ENCODE results near the gene FRMD4B.

The FRMD4B gene

GRCh38 chr3:69403454-69403853, 17.6 kb upstream of the FRMD4B start:
- DNase-seq, result no peak

DNA sequence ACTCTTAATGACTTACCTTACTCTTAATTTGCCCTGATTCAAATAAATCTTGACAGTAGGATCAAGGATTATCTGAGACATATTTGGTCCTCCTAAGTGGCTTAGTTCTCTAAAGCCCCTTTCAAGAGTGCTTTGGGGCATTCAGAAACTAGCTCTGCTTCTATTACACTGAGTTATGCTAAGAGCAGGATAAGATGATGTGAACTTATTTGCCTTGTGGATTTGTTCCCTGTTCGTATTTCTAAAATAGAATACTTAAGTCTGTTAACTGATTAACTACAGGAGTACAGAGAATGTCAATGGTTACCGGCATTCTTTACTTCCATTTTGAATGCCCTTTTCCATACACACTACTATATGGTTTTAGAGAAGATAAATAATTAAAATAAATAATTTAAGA, 14.8 kb upstream of the FRMD4B start:
- DNase-seq, result no peak

- DNase-seq, result no peak
Observed at GRCh38 chr3:69392850-69393249, 7.0 kb upstream of the FRMD4B start.

DNA sequence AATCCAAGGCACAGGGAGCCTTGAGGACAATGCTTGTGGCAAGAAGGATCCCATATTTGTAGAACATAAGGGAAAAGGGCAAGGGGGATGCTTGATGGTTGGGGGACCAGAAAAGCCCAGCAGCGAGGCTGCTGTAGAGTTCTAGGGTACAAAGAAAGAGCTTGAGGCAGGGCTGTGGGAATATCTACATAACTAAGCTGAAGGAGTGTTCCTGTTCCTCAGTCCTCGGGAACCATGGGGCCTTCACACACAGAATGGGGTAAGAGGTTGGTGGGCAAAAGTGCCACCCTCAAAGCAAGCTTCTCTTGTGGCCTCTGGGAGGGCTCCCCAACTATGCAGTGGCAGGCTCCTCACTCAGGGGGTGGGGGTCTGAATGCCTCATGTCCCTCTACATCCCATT, 6.5 kb upstream of the FRMD4B start:
- no peak for DNase-seq

GRCh38 chr3:69391554-69391953, 5.7 kb upstream of the FRMD4B start:
- DNase-seq, result no peak

DNA sequence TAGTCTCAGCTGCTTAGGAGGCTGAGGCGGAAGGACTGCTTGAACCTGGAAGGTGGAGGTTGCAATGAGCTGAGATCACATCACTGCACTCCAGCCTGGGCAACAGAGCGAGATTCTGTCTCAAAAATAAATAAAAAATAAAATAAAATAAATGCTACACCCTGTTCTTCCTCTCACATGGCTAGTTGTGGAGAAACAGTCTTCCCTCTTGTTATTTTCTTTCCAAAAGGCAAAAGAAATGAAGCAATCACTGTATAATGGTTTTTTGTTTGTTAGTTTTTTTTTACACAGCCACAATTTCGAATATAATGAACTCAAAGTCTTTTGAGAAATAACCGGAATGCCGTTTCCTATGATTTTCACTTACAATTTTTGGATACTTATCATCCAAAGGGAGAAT, 4.9 kb upstream of the FRMD4B start:
- no peak for DNase-seq

DNA sequence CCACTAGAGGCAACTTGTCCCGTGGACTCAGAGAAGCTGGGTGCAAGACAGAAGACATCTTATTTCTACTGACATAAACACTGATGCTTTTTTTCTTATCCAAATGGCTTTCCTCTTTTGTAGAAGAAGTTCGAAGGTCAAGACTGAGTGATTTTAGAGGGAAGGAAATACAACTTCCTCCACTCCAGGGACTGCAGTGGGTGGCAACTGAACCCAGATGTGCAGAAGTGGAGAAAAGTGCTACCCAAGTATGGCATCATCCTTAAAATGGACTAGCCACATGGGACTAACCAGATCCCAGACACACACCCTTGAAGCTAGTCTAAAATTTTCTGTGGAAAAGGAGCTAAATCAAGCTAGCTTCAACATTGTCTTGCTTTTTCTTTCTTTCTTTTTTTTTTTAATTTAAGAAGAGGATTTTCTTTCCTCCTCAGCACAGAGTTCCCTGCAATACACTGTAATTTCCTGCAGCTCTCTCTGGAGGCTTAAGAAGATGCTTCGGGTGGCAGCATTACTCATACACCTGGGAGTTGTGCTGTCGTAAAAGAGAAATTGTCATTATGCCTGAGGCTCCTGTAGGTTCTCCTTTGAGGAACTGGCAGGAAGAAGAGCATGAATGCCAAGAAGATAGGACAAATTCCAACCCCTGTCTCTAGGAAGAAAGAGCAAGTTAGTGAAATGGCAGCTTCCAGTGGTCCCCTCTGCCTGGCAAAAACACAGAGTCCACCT, 3.8 kb upstream of the FRMD4B start:
- DNase-seq, result no peak

DNA sequence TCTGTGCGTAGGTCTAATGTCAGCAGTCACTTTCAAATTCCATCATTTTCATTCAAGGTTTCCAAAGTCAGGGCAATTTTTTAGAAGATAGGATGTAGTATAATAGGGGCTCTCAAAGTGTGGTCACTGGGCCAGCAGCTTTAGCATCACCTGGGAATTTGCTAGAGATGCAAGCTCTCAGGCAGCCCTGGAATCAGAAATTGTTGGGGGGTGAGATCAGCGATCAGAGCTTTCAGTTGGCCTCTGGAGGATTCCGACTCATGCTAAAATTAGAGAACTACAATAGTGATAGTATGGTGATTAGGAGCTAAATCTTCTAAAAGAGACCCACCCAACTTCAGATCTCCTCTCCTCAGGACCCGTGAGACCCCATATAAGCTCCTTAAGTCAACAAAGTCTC, 2.4 kb upstream of the FRMD4B start:
- DNase-seq, result no peak

DNA sequence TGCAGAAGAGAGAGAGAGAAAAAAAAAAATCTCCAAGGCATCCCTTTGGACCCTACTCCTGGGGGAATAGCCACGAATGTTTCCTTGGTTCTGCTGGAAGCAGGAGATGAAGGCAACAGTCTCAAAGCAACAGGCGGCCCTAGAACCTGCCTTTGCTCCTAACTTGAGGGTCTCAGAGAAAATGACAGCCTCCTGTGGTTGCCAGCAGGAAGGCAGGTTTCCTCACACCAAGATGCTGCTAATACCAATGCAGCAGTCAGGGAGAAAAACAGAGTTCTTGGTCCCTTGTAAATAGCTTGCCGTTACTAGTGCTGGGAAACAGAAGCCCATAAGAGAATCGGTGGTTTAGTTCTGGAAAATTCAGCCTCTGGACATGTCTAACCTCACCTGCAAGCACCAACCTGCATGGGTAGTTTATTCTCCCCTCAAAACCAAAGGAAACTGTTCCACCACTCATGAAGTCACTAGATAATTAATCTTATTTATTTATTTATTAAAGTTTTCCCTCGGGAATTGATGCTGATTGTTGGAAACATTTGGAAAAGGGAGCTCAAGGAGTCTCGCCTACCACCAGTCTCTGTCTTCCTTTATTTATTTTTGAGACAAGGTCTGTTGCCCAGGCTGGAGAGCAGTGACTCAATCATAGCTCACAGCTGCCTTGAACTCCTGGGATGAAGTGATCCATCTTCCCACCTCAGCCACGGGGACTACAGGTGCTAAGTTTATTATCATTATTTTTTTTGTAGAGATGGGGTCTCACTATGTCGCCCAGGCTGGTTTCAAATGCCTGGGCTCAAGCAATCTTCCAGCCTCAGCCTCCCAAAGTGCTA, 883 bp upstream of the FRMD4B start:
- DNase-seq, result no peak

DNA sequence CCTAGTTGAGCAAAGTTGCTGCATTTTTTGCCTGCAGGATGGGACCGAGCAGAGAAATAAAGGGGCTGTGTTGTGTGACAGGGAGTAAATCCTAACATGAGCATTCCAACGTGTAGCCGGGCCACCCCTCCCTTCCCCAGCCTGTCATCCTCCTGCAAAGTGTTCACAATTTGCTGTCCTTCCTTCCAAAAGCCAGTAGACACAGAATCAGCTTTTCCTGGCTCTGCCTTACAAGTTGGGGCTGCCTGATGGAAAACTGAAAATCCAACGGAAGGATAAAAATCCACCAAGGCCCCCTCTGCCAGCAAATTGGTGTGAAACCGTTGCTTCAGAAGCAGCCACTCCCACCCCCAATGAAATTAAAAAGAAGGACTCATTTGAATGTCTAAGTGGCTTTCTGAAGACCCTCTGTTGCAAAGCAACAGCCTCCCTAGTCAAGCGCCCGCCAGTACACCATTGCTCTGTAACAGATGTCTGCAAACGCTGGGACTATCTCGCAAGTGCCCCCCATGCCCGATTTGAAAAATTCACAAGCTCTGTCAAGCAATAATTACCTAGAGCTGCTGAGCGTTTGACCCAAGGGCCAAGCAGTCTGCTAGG, 665 bp downstream of the FRMD4B start:
- no peak for DNase-seq

GRCh38 chr3:69384326-69384725, 1.6 kb downstream of the FRMD4B start:
- no peak for DNase-seq

GRCh38 chr3:69379661-69380060, 6.2 kb downstream of the FRMD4B start:
- DNase-seq, result no peak

DNA sequence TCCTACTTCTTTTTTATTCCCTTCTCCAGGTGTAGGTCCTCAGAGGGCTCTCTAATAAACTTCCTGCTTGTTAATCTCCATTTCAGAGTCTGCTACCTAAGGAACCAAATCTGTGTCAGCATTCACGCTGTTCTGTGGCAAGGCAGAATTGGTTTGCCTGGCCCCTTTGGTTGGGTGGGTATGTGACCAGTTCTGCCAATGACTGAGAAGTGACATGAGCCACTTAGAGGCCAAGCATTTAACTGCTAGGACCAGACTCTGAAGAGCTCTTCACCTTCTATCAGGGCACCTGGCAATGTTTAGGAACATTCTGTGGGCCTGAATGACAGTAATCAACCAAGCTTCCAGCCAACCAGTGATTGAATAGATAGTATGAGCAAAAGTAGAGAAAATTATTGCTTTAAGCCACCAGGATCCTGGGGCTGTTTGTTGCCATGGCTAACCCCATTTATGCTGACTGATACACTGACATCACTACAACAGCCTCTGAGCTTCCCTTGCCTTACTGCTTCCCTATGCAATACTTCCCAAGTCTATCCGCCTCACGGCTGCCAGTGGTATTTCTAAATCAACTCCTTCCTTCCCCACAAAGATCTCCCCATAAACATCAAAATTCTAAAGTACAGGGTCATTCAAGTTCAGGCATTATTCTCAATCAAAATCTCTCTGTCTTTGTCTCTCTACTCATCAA, 7.6 kb downstream of the FRMD4B start:
- DNase-seq, result no peak

GRCh38 chr3:69377262-69377661, 8.6 kb downstream of the FRMD4B start:
- DNase-seq, result no peak

- no peak for DNase-seq
Observed at GRCh38 chr3:69376731-69377130, 9.2 kb downstream of the FRMD4B start.

GRCh38 chr3:69371816-69372215, 14.1 kb downstream of the FRMD4B start:
- no peak for DNase-seq

DNA sequence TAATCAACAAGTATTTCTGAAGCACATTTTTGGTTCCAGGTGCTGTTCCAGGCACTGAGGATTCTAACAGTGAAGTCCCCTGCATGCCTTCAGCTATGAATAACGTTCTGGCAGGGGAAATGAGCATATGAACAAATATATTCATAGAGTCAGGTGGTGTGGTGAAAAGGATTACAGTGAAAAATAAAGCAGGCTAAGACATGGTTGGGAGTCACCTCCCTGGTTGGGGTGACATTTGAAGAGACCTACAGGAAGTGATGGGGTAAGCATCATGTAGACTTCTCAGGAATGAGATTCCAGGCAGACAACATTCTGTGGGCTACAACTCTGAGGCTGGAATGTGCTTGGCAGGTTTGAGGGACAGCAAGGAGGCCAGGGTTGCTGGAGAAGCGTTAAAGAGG, 15.0 kb downstream of the FRMD4B start:
- no peak for DNase-seq

DNA sequence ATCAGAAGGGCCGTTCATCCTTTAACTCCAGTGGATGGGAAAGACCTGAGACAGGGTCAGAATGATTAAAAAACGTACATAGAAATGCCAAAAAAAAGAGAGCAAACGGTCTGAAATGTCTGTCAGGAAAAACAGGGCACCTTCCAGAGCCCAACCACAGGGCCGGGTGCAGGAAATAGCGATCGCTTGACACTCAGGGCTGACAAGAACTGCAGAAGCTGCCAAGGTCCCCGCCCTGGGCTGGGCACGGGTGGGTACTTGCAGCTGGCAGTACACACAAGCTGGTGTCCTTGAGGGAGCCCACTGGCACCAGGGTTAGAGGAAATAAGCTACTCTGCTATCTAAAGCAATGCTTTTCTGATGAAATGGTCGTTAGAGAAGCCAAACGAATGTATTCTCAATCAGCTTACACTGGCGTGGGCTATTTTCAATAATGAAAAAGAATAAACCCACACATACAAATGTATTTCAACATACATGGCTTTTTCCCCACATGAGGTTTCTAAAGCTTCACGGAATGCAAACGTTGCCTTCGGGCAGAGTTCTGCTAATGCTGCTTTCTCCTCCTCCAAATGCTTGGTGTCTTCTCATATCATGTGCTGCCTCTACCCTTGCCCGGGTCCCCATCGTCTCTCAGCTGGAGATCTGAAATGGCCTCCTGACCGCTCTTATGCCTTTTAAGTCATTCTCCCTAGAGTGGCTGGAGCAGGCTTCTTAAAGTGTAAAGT, 15.6 kb downstream of the FRMD4B start:
- DNase-seq, result no peak

- DNase-seq, result no peak
Observed at GRCh38 chr3:69368129-69368741, 17.7 kb downstream of the FRMD4B start.

DNA sequence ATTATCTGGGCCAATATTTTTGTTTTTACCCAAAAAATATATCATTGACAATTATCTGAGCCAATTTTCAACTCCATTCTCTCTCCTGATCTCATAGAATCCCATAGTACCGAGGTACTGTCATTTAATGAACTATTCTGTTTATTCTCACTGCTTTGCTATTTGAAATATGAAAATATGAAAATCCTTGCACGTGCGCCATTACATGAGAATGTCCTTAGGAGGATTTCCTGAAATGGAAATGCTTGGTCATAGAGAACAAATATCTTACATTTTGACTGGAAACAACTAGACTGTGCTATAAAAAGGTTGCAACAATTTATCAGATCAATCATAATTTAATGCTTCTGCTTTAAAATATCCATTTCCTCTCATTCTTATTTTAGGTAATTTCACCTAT, 18.3 kb downstream of the FRMD4B start:
- DNase-seq, result no peak

DNA sequence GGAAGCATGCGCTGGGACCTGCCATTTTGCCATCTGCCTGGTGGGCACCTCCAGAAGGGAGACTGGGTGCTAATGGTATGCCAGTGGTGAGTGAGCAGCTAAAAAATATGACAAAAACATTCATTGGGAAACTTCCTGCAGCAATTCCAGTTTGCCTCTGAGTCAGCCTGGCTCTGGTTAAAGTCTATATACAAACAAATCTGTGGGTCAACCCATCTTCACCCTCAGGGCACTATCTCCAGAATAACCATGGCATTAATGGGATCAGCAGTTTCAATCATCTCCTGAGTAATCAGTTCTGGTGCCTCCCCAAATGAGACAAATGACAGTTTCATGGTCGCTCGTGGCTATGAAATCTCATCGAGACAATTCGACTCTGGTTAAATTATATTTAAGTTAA, 21.5 kb downstream of the FRMD4B start:
- DNase-seq, result peak; percentile 2

DNA sequence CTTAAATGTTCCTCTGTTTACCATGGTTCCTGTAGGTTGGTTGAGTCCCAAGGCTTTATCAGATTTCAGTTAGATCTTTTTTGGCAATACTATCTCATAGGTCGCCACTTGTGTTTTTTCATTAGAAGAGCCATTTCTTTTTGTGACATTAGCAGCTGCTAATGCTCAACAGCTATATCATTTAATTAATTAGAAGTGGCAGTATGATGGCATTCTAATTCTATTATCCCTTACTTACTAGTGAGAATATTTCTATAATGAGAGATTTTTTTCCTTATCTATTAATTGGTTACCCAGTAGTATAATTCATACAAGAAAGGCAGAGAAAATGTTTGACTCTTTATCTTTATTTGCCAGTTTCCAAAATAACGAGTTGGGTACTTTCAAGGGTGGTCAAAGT, 25.2 kb downstream of the FRMD4B start:
- no peak for DNase-seq
